Inflammatory macrophage treated with lipopolysaccharide for 4 hours (primary cell): ENCODE results near the gene C2orf92.
A peak's percentile ranks its signal among the peaks of the same experiment; 100 is the strongest.

Source experiments
- DNase-seq: peaks from one replicate; pipeline ENCODE4 v3.0.0-alpha.2; 2020

C2orf92 gene

GRCh38 chr2:97732436-97733340, 63.2 kb downstream of the C2orf92 start:
- DNase-seq, result no peak

- DNase-seq, result no peak
These were observed 64.0 kb downstream of the C2orf92 start for GRCh38 chr2:97733341-97734035.

- no peak for DNase-seq
These were observed 64.8 kb downstream of the C2orf92 start for GRCh38 chr2:97734061-97735051.

- DNase-seq, result no peak
These were observed 65.6 kb downstream of the C2orf92 start for GRCh38 chr2:97735161-97735561.

GRCh38 chr2:97736185-97736584, 66.7 kb downstream of the C2orf92 start:
- DNase-seq, result no peak

- no peak for DNase-seq
These were observed 67.3 kb downstream of the C2orf92 start for GRCh38 chr2:97736608-97737330.

GRCh38 chr2:97737421-97738178, 68.1 kb downstream of the C2orf92 start:
- DNase-seq, result no peak

GRCh38 chr2:97738179-97739019, 68.9 kb downstream of the C2orf92 start:
- no peak for DNase-seq

GRCh38 chr2:97739020-97739892, 69.7 kb downstream of the C2orf92 start:
- no peak for DNase-seq

- no peak for DNase-seq
These were observed 70.4 kb downstream of the C2orf92 start for GRCh38 chr2:97739893-97740245.

- peak; percentile 43 for DNase-seq
These were observed 71.2 kb downstream of the C2orf92 start for GRCh38 chr2:97740590-97741182.

GRCh38 chr2:97741251-97741650, 71.7 kb downstream of the C2orf92 start:
- DNase-seq, result no peak

GRCh38 chr2:97741686-97742085, 72.2 kb downstream of the C2orf92 start:
- DNase-seq, result no peak

- DNase-seq, result peak; percentile 17
These were observed 72.9 kb downstream of the C2orf92 start for GRCh38 chr2:97742381-97742847.

GRCh38 chr2:97743913-97744312, 74.4 kb downstream of the C2orf92 start:
- no peak for DNase-seq

GRCh38 chr2:97745474-97746174, 76.1 kb downstream of the C2orf92 start:
- no peak for DNase-seq

- DNase-seq, result no peak
These were observed 77.8 kb downstream of the C2orf92 start for GRCh38 chr2:97747285-97747684.

- no peak for DNase-seq
These were observed 78.2 kb downstream of the C2orf92 start for GRCh38 chr2:97747716-97748115.
